ENCODE measurements around the gene FGF14.

DNA sequence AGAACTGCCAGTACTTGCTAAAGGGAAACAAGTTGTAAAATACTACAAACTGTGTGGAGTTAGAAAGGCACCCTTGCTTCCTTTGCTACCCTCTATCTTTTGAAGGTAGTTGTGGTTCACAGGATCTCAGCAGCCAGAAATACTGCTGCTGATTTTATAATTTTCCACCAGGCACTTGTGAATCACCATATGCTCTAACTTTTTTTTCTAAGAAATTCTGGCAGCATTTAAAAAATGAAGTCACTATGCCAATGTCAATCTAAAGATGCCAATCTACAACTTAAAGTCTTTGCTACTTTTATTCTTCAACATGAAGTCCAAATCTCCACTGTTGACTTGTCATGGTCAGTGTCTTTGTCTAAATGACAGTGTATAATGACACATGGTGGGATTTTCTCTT is 621.6 kb downstream of the FGF14 start:
- TF ChIP-seq, protein P1, sequence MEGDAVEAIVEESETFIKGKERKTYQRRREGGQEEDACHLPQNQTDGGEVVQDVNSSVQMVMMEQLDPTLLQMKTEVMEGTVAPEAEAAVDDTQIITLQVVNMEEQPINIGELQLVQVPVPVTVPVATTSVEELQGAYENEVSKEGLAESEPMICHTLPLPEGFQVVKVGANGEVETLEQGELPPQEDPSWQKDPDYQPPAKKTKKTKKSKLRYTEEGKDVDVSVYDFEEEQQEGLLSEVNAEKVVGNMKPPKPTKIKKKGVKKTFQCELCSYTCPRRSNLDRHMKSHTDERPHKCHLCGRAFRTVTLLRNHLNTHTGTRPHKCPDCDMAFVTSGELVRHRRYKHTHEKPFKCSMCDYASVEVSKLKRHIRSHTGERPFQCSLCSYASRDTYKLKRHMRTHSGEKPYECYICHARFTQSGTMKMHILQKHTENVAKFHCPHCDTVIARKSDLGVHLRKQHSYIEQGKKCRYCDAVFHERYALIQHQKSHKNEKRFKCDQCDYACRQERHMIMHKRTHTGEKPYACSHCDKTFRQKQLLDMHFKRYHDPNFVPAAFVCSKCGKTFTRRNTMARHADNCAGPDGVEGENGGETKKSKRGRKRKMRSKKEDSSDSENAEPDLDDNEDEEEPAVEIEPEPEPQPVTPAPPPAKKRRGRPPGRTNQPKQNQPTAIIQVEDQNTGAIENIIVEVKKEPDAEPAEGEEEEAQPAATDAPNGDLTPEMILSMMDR (IDR thresholded peaks at IDR 0.05) = no peak
- no peak for TF ChIP-seq POLR2A (IDR thresholded peaks at IDR 0.05)
